ENCODE results near the gene ATP11A.
"Not testable (repeated sequence)": the region's sequence is repeated elsewhere in the genome, so short reads cannot be mapped to it uniquely, and the experiment has no call there.

GRCh38 chr13:112872657-112873631 is 183.1 kb downstream of the ATP11A start:
- not testable (repeated sequence) for TF ChIP-seq CTCF (conservative IDR thresholded peaks at IDR 0.05; ENCODE audit: low read depth, low read length); EZH2 (IDR thresholded peaks at IDR 0.05; ENCODE audit: borderline replicate concordance, low read depth, low read length, poor library complexity, severe bottlenecking)
